Measurements from ENCODE around the gene DBNL.

DBNL gene

GRCh38 chr7:44100458-44101302 is 56.2 kb downstream of the DBNL start:
- no peak for DNase-seq

- no peak for DNase-seq
These were observed 56.9 kb downstream of the DBNL start for GRCh38 chr7:44101303-44101965.

- DNase-seq = no peak
These were observed 57.7 kb downstream of the DBNL start for GRCh38 chr7:44101966-44102845.

GRCh38 chr7:44102846-44103565 is 58.5 kb downstream of the DBNL start:
- no peak for DNase-seq

GRCh38 chr7:44103566-44103922 is 59.0 kb downstream of the DBNL start:
- DNase-seq = no peak

- DNase-seq = no peak
These were observed 59.7 kb downstream of the DBNL start, which contains the start of gene AEBP1 for GRCh38 chr7:44103923-44104859. AEBP1 (plus strand) TSS chr7:44104345; CDS start chr7:44104666, 321 bp downstream.

- DNase-seq = no peak
These were observed 60.6 kb downstream of the DBNL start for GRCh38 chr7:44104860-44105771.

GRCh38 chr7:44105832-44106231 is 61.3 kb downstream of the DBNL start:
- no peak for DNase-seq

- no peak for DNase-seq
These were observed 62.0 kb downstream of the DBNL start for GRCh38 chr7:44106311-44107065.

GRCh38 chr7:44107116-44107960 is 62.8 kb downstream of the DBNL start:
- DNase-seq = no peak

- DNase-seq = no peak
These were observed 63.7 kb downstream of the DBNL start for GRCh38 chr7:44107961-44108767.

GRCh38 chr7:44108768-44109750 is 64.6 kb downstream of the DBNL start:
- DNase-seq = no peak

- DNase-seq = no peak
These were observed 65.5 kb downstream of the DBNL start for GRCh38 chr7:44109991-44110390.

- DNase-seq = no peak
These were observed 66.5 kb downstream of the DBNL start for GRCh38 chr7:44110719-44111635.
